ENCODE results near the gene GNAL.

The GNAL gene

GRCh38 chr18:11726556-11726955 is 37.5 kb downstream of the GNAL start:
- no peak for DNase-seq (ENCODE audit: low read depth)

GRCh38 chr18:11728249-11728648 is 39.2 kb downstream of the GNAL start:
- no peak for DNase-seq (ENCODE audit: low read depth)

GRCh38 chr18:11729556-11729955 is 40.5 kb downstream of the GNAL start:
- DNase-seq (ENCODE audit: low read depth), result no peak

GRCh38 chr18:11733031-11733430 is 44.0 kb downstream of the GNAL start:
- DNase-seq (ENCODE audit: low read depth), result peak; percentile 46

- no peak for DNase-seq (ENCODE audit: low read depth)
These were observed 47.6 kb downstream of the GNAL start for GRCh38 chr18:11736656-11737055.

- DNase-seq (ENCODE audit: low read depth), result no peak
These were observed 50.8 kb downstream of the GNAL start for GRCh38 chr18:11739893-11740292.

- DNase-seq (ENCODE audit: low read depth), result no peak
These were observed 51.4 kb downstream of the GNAL start for GRCh38 chr18:11740461-11740860.

GRCh38 chr18:11741505-11742145 is 52.6 kb downstream of the GNAL start:
- DNase-seq (ENCODE audit: low read depth), result no peak

- no peak for DNase-seq (ENCODE audit: low read depth)
These were observed 56.5 kb downstream of the GNAL start for GRCh38 chr18:11745521-11745920.

GRCh38 chr18:11747286-11747685 is 58.2 kb downstream of the GNAL start:
- no peak for DNase-seq (ENCODE audit: low read depth)

GRCh38 chr18:11747731-11748130 is 58.7 kb downstream of the GNAL start:
- no peak for DNase-seq (ENCODE audit: low read depth)

GRCh38 chr18:11749305-11749704 is 60.2 kb downstream of the GNAL start:
- DNase-seq (ENCODE audit: low read depth), result no peak

- no peak for DNase-seq (ENCODE audit: low read depth)
These were observed 61.1 kb downstream of the GNAL start for GRCh38 chr18:11750171-11750570.

GRCh38 chr18:11750581-11751310 is 61.7 kb downstream of the GNAL start:
- DNase-seq (ENCODE audit: low read depth), result no peak

GRCh38 chr18:11751341-11752115 is 62.5 kb downstream of the GNAL start:
- DNase-seq (ENCODE audit: low read depth), result no peak

- no peak for DNase-seq (ENCODE audit: low read depth)
These were observed 63.2 kb downstream of the GNAL start for GRCh38 chr18:11752116-11752911.

- no peak for DNase-seq (ENCODE audit: low read depth)
These were observed 65.9 kb downstream of the GNAL start for GRCh38 chr18:11754979-11755378.

GRCh38 chr18:11757084-11757590 is 68.1 kb downstream of the GNAL start:
- DNase-seq (ENCODE audit: low read depth), result no peak

- DNase-seq (ENCODE audit: low read depth), result no peak
These were observed 70.4 kb downstream of the GNAL start for GRCh38 chr18:11759456-11759855.

GRCh38 chr18:11760498-11761167 is 71.6 kb downstream of the GNAL start:
- DNase-seq (ENCODE audit: low read depth), result no peak

- DNase-seq (ENCODE audit: low read depth), result no peak
These were observed 72.5 kb downstream of the GNAL start for GRCh38 chr18:11761553-11761952.
